Retinal pigment epithelial cell (primary cell): ENCODE data around the gene RXFP4.

ENCODE experiments used
- DNase-seq: peaks from one replicate; pipeline ENCODE4 v3.0.0-alpha.2; 2010; ENCODE audit warnings: low read depth
- H3K4me3 ChIP-seq: 2 replicates; pipeline ENCODE4 v1.5.1; 2011; ENCODE audit warnings: mild to moderate bottlenecking, low read length, control low read depth, moderate library complexity
- TF ChIP-seq, protein P1 (sequence below): conservative IDR thresholded peaks from 2 replicates; pipeline ENCODE4 v1.5.1; 2011; ENCODE audit warnings: low read depth, low read length, control low read depth, inconsistent platforms

The RXFP4 gene

DNA sequence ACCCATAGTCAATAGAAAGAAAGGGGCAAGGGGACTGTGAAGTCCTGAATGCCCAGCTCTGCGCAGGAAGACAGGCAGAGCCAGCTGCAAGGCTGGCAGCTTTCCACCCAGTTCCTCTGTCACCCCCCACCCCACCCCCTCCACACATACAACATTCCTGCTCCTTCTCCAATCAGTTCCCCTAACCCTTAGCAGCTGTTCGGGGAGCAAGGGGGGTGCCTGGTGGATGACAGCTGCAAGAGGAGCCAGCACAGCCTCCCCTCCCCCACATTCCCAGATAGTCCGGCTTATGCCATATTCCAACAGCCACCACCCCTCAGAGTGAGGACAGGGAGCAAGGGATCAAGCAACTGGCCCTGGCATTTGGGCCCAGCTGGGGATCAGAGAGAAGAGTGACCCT, 27.2 kb downstream of the RXFP4 start:
- H3K4me3 ChIP-seq: no peak overlapping the region
- TF ChIP-seq, protein P1, sequence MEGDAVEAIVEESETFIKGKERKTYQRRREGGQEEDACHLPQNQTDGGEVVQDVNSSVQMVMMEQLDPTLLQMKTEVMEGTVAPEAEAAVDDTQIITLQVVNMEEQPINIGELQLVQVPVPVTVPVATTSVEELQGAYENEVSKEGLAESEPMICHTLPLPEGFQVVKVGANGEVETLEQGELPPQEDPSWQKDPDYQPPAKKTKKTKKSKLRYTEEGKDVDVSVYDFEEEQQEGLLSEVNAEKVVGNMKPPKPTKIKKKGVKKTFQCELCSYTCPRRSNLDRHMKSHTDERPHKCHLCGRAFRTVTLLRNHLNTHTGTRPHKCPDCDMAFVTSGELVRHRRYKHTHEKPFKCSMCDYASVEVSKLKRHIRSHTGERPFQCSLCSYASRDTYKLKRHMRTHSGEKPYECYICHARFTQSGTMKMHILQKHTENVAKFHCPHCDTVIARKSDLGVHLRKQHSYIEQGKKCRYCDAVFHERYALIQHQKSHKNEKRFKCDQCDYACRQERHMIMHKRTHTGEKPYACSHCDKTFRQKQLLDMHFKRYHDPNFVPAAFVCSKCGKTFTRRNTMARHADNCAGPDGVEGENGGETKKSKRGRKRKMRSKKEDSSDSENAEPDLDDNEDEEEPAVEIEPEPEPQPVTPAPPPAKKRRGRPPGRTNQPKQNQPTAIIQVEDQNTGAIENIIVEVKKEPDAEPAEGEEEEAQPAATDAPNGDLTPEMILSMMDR: no peak
- DNase-seq: no peak

DNA sequence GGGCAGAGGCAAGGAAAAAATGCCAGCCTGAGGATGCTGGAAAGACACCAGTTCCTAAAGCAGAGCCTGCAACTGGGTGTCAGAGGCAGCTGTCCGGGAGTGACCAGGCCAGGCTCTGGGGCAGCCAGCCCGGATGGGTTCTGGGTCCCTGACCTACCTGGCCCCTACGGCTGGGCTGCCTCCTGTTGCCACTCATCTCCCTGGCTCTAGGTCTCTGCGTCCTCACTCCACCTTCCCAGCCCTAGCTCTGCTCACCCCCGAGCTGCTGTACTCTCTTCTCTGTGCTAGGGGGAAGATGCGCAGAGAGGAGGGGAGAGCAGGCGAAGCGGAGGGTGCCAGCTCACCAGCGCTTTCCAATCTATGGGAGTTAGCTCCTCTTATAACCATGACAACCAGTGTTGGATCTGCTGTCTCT, 27.9 kb downstream of the RXFP4 start:
- TF ChIP-seq, protein P1: no peak
- no peak for DNase-seq
- H3K4me3 ChIP-seq: no peak overlapping the region

DNA sequence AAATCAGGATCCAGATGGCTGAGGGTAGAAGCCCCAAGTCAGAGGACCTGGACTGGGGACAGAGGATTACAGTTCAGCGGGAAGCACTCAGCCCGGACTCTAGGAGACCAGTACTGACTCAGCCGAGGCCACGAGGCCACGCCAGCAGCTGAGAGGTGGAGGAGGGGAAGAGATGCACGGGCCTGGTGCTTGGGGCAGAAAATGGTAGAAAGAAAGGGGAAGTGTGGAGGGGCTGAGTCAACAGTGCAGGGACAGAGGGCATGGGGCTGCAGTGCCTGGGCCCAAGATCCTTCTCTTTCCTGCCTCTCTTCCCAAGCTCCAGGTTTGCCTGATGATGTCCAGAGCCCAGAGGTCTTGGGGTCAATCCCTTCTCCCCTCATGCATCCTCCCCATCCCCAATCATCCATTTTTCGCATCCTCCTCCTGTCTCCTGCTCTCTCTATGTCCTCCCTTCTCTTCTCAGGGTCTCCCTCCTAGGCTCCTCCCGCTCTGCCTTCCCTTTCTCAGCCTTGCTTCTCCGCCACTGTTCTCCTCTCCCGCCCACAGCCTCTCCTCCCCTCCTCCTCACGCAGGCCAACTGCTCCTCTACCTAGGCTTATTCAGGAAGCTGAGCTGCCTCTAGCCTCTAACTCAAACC, 29.2 kb downstream of the RXFP4 start:
- peak; percentile 66 for DNase-seq
- no peak overlapping the region for H3K4me3 ChIP-seq
- TF ChIP-seq, protein P1: no peak

DNA sequence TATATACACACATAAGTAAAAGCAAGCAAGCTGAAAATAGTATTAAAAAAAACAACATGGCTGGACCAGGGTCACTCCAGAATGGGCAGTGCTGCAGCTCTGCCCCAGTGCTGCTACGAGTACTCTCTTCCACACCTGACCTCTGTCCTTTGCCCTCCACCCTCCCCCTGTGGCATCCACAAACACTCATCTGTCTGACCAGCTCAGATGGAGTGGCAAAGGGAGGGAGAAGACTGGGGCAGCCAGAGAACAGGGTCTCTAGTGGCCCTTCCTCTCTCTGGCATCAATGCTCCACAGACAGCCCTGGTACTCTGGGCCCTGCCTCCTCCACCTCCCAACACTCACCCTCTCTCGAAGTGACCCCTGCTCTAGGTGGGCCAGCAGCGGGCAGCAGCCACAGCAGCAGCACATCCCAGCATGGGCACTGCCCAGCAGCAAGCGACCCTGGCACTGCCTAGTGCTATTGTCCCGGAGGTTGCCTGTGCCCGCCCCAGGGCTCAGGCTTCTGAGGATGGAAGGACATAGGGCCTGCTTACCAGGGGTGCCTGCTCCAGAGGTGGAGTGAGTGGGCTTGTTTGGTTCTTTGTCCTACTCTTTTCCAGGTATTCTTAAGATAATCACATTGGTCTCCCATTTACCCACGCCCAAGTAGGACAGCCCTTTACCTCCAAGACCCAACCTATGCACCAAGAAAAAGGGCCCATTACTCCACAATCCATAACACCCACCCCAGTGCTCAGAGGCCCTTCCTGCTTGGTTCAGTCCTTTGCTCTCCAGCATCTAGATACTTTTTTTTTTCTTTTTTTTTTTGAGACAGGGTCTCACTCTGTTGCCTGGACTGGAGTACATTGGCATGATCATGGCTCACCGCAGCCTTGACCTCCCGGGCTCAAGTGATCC, 30.7 kb downstream of the RXFP4 start:
- TF ChIP-seq, protein P1: no peak
- H3K4me3 ChIP-seq: no peak overlapping the region
- no peak for DNase-seq

DNA sequence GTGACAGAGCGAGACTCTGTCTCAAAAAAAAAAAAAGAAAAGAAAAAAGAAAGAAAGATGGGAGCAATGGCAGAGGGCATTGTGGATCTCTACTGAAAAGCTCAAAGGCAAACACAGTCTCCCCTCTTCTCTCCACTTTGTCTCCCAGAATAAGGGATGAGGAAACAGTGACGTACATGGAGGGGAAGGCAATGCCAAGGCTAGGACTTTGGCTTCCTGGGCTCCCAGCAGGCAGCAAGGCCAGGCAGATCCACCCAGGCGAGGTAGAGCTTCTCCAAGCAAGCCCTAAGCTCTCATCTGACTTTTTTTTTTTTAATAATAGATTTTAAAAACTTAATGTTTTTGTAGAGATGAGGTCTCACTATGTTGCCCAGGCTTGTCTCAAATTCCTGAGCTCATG, 32.3 kb downstream of the RXFP4 start:
- H3K4me3 ChIP-seq: no peak overlapping the region
- TF ChIP-seq, protein P1: no peak
- no peak for DNase-seq

DNA sequence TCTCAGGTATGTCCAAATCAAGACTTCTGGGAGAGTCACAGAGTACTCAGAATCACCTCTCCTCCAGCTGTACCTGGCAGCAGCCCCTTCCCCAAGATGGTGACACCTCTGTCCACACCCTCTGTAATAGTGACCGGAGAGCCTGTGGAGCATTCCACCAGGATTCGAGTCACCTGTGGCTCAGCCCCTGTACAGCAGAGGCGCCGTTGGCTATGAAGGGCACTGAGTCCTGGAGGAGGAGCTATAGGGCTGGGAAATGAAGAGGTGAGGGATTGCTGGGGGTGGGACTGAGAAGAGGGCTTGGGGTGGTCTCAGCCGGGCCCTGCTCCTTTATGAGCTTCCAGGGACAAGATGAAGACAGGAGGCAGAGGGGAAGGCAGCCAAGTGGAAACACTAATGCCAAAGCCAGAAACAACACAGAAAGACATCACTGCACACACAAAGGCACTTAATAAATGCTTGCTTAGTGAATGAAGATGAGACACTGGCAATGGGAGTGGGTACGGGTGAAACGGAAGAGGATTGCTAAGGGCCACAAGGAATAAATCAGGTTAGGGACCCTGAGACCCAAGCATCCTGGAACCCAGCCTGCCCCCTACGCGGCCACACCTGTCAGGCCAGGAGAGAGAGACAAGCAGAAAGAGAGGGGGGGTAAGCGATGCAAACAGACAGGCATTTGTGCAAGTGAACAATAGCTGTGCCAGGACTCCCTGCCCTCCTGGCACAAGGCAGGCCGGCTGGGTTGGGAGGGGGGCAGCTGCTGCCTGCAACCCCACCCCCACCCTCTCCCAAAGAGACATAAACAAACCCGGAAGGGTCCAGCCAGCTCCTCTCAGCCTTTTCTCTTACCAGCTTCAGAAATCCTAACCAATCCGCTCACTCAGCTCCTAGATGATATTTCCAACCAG, 33.0 kb downstream of the RXFP4 start:
- TF ChIP-seq, protein P1: no peak
- no peak for DNase-seq
- H3K4me3 ChIP-seq: peak overlapping the region; percentile 90
